Measurements from ENCODE around the gene DNAJC7. TPM values are rescaled to one million over a fixed set of nuclear protein-coding genes. Genes with fewer than 3 reads are reported as not detected.
"Not testable (repeated sequence)": the region's sequence is repeated elsewhere in the genome, so short reads cannot be mapped to it uniquely, and the experiment has no call there.

The DNAJC7 gene
- total and polyA plus RNA-seq, 4 donors = 66.2 to 89.3 (median 83.0) TPM

- no peak for DNase-seq
- 97 to 98% methylated on average over 6 of the region's 6 CpGs for WGBS, 2 donors
- no peaks in the 10 kb centered on the region for H3K27me3 ChIP-seq (ENCODE audit: control insufficient read depth in 3 of 3, insufficient read depth in 3 of 3, low read length in 2 of 3)
Measured at GRCh38 chr17:41935641-41936040, 81.6 kb downstream of the DNAJC7 start.

DNA sequence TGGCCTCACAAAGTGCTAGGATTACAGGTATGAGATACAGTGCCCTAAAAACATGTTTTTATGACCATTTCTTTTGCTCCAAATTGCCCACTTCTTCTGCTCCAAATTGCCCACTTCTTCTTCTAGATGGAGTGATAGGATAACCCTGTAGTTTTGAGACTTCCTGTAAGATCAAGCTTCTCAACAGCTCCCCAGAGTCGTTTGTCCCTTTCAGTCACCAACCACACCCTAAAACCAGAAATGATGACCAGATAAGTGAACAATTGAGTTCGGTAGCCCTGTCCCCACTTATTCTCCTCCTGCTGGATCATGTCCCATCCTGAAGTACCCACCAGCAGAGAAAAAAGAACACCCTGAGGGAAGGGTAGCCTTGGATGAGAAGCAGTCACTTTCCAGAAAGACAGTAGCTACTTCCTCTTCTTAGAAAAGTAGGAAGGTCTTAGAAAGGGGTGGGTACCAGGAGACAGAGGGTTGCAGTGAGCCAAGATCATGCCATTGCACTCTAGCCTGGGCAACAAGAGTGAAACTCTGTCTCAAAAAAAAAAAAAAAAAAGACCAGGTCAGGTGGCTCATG is 84.3 kb downstream of the DNAJC7 start:
- WGBS, 2 donors = 12 to 22% methylated on average over 2 of the region's 2 CpGs
- Histone ChIP-seq H3K4me1 (ENCODE audit: control insufficient read depth in 5 of 5, insufficient read depth in 5 of 5, low read length in 5 of 5) (peaks cover 0 to 13% (median 0%) of the 10 kb centered on the region in 5 donors), H3K4me3 (no peak overlapping the region), H3K36me3 (ENCODE audit: control insufficient read depth in 4 of 4, insufficient read depth in 4 of 4, low read length in 4 of 4) (peaks cover 0 to 6% (median 3%) of the 10 kb centered on the region in 4 donors), H3K9ac (ENCODE audit: insufficient read depth in 1 of 2, low read length in 2 of 2) (no peak overlapping the region), H3K27ac (ENCODE audit: low read depth in 1 of 2, low read length in 1 of 2) (no peak overlapping the region), H3K27me3 (ENCODE audit: control insufficient read depth in 3 of 3, insufficient read depth in 3 of 3, low read length in 2 of 3) (no peaks in the 10 kb centered on the region), H3K9me3 (ENCODE audit: control insufficient read depth in 4 of 4, insufficient read depth in 3 of 4, low read length in 3 of 4) (no peaks in the 10 kb centered on the region)
- no peak for TF ChIP-seq CTCF (IDR thresholded peaks at IDR 0.05; ENCODE audit: control extremely low read depth, extremely low read depth)
- ATAC-seq (ENCODE audit: insufficient read depth, low FRiP score) (no peak), DNase-seq (no peak)

More at GRCh38 chr17:41935641-41936040, 81.6 kb downstream of the DNAJC7 start:
- Histone ChIP-seq H3K27ac (ENCODE audit: low read depth in 1 of 2, low read length in 1 of 2) (no peak overlapping the region), H3K4me1 (ENCODE audit: control insufficient read depth in 5 of 5, insufficient read depth in 5 of 5, low read length in 5 of 5) (peaks cover 0 to 6% (median 0%) of the 10 kb centered on the region in 5 donors), H3K36me3 (ENCODE audit: control insufficient read depth in 4 of 4, insufficient read depth in 4 of 4, low read length in 4 of 4) (peaks cover 0 to 11% (median 3%) of the 10 kb centered on the region in 4 donors), H3K9me3 (ENCODE audit: control insufficient read depth in 4 of 4, insufficient read depth in 3 of 4, low read length in 3 of 4) (no peaks in the 10 kb centered on the region), H3K4me3 (no peak overlapping the region), H3K9ac (ENCODE audit: insufficient read depth in 1 of 2, low read length in 2 of 2) (no peak overlapping the region)
- TF ChIP-seq CTCF (IDR thresholded peaks at IDR 0.05; ENCODE audit: control extremely low read depth, extremely low read depth) = no peak
- no peak for ATAC-seq (ENCODE audit: insufficient read depth, low FRiP score)

GRCh38 chr17:41931715-41932114 is 85.5 kb downstream of the DNAJC7 start:
- ATAC-seq (ENCODE audit: insufficient read depth, low FRiP score); H3K27me3 ChIP-seq (ENCODE audit: control insufficient read depth in 3 of 3, insufficient read depth in 3 of 3, low read length in 2 of 3); H3K9me3 ChIP-seq (ENCODE audit: control insufficient read depth in 4 of 4, insufficient read depth in 3 of 4, low read length in 3 of 4); H3K4me3 ChIP-seq; H3K36me3 ChIP-seq (ENCODE audit: control insufficient read depth in 4 of 4, insufficient read depth in 4 of 4, low read length in 4 of 4); H3K27ac ChIP-seq (ENCODE audit: low read depth in 1 of 2, low read length in 1 of 2); H3K9ac ChIP-seq (ENCODE audit: insufficient read depth in 1 of 2, low read length in 2 of 2); DNase-seq: not testable (repeated sequence)
- 91 to 93% methylated on average over 4 of the region's 4 CpGs for WGBS, 2 donors
- H3K4me1 ChIP-seq (ENCODE audit: control insufficient read depth in 5 of 5, insufficient read depth in 5 of 5, low read length in 5 of 5) = peaks cover 0 to 13% (median 0%) of the 10 kb centered on the region in 5 donors

DNA sequence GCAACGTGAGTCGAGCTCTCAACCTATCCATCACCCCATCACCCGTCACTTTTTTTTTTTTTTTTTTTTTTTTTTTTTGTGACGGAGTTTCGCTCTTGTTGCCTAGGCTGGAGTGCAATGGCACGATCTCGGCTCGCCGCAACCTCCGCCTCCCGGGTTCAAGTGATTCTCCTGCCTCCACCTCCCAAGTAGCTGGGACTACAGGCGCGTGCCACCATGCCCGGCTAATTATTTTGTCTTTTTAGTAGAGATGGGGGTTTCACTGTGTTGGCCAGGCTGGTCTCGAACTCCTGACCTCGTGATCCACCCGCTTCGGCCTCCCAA is 86.4 kb downstream of the DNAJC7 start:
- H3K27ac ChIP-seq (ENCODE audit: low read depth in 1 of 2, low read length in 1 of 2) = peak overlapping the region; percentile 14 to 40
- ATAC-seq (ENCODE audit: insufficient read depth, low FRiP score); DNase-seq; H3K9me3 ChIP-seq (ENCODE audit: control insufficient read depth in 4 of 4, insufficient read depth in 3 of 4, low read length in 3 of 4); H3K36me3 ChIP-seq (ENCODE audit: control insufficient read depth in 4 of 4, insufficient read depth in 4 of 4, low read length in 4 of 4); H3K27me3 ChIP-seq (ENCODE audit: control insufficient read depth in 3 of 3, insufficient read depth in 3 of 3, low read length in 2 of 3): not testable (repeated sequence)
- H3K4me3 ChIP-seq = peak overlapping the region; percentile 8
- H3K4me1 ChIP-seq (ENCODE audit: control insufficient read depth in 5 of 5, insufficient read depth in 5 of 5, low read length in 5 of 5) = peaks cover 0 to 13% (median 0%) of the 10 kb centered on the region in 5 donors
- peak overlapping the region in 1 of 2 donors; percentile 77 for H3K9ac ChIP-seq (ENCODE audit: insufficient read depth in 1 of 2, low read length in 2 of 2)
- 46 to 58% methylated on average over 16 to 18 of the region's 18 CpGs for WGBS, 2 donors

All from lung (tissue), 12 donors.